ENCODE results near the gene PLD1. TPM values are rescaled to one million over a fixed set of nuclear protein-coding genes. Genes with fewer than 3 reads are reported as not detected.
A peak's percentile ranks its signal among the peaks of the same experiment; 100 is the strongest.
"Not testable (repeated sequence)": the region's sequence is repeated elsewhere in the genome, so short reads cannot be mapped to it uniquely, and the experiment has no call there.

The PLD1 gene
- total RNA-seq, 1 donor from 2014 or later, result 6.0 TPM

DNA sequence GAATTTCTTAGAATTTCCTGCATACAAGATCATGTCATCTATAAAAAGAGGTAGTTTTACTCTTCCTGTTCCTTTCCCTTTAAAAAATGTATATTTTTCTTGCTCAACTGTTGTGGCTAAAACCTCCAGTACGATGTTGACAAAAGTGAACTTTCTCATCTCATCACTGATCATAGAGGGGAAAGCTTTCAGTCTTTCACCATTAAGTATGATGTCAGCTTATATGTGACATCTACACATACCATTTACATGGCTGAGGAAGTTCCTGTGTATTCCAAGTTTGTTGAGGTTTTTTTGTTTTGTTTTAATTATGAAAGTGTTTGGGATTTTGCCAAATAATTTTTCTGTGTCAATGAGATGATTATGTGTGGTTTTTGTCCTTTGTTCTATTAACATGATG is 173.6 kb downstream of the PLD1 start:
- no peak for DNase-seq (ENCODE audit: low read depth)

DNA sequence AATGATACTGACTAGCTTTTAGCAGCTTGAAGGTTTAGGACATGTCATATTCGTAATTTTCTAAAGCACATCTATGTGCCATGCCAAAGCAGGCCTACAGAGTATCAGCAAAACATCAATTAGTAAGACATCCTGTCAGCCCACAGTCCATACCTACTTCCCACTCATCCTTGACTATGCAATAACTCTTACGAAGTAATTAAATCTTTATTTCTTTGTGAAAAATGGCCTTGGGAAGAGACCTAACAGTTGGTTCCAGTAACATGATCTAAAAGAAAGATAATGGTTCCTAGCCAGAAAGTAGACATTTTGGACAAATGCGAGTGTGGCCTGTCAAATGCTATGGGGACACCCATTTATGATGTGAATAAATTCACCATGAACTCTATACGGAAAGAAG is 177.5 kb downstream of the PLD1 start:
- DNase-seq (ENCODE audit: low read depth), result no peak

DNA sequence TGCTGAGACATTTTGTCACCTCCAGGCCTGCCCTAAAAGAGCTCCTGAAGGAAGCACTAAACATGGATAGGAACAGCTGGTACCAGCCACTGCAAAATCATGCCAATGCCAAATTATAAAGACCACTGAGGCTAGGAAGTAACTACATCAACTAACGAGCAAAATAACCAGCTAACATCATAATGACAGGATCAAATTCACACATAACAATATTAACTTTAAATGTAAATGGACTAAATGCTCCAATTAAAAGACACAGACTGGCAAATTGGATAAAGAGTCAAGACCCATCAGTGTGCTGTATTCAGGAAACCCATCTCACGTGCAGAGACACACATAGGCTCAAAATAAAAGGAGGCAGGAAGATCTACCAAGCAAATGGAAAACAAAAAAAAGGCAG is 183.5 kb downstream of the PLD1 start:
- not testable (repeated sequence) for DNase-seq (ENCODE audit: low read depth)

DNA sequence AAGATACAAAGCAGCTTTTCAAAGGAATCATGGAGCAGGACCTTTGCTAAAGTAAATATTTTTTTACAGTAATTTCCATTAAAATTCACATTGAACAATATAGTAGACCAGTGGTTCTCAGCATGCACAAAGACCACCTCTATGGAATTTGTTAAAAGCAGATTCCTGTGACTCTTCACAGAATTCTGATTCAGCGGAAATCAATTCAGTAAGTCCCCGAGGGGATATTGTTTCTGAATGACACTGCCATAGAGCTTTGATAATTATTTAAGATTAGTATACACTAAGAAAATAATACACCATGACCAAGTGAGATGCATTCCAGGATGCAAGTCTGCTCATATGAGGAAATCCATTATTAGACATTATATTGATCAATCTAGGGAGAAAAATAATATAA is 188.2 kb downstream of the PLD1 start:
- no peak for DNase-seq (ENCODE audit: low read depth)

DNA sequence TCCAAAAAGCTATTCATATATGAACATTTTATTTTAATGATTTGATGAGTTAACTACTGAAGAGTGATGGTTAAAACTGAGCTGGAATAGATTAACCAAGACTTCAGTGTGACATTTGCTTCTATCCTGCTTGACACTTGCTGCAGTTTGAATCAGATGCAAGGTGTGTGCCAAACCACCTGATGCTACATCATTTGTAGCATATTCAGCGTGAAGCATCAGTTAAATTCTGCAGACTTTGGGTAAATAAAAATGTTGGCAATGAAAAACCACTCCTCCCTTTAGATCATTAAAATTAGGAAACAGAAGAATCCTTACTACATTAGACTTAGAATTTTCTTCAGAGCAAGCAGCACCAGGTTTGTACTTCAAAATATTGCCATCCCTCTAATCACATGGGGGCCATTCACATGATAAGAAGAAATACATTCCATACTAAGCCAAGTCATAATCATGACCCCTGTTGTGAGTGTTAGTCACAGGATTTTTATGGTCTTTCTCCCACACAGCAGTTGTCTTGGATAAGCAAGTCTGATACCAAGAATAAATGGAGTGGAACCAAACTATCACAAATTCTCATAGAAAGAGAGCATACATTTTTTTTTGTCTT is 189.4 kb downstream of the PLD1 start:
- peak; percentile 57 for DNase-seq (ENCODE audit: low read depth)

DNA sequence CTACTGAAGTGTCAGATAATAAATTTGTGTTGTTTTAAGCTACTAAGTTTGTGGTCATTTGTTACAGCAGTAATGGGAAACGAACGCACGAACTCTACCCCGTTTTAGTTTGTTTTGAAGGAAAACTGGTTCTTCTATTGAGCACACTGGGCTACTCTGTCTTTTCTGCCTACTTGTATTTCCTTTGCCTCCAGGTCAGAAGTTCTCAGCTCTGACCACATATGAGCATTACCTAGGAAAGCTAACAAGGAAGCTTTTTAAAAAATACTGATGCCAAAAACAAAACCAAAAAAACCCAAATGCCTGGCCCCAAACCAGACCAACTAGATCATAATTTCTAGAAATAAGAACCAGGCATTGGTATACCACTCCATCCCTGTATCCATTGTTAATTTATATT is 193.5 kb downstream of the PLD1 start:
- DNase-seq (ENCODE audit: low read depth), result no peak

DNA sequence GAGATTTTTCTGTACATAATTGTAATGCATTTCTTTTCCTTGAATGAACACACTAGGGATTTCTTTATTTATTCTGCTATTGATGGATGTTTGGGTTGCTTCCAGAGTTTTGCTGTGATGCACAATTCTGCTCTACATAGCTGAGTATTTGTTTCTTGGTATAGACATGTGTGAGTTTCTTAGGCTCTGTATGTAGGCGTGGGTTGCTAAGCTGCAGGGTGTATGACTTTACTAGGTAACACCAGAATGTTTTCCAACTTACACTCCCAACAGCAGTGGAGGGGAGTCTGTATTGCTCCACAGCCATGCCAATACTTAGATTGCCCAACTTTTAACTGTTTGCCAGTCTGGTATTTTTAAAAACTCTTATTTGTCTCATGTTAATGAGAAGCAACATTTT is 194.6 kb downstream of the PLD1 start:
- DNase-seq (ENCODE audit: low read depth), result no peak

DNA sequence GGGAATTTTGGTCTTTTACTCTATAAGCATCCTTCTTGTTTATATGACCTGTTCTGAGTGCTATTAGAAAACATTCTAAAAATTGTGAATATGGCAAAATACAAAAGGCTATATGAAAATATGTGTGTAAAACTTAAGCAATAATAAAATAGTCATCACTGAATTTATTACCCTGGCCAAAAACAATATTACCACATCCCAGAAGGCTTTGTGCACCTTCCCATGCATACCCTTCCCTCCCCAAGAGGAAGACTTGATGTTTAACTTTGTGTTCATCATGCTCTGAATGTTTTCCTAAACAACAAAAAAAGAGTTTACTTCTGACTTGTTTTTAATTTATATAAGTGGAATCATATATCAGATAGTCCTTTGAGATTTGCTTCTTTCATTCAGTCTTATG is 195.0 kb downstream of the PLD1 start:
- no peak for DNase-seq (ENCODE audit: low read depth)

DNA sequence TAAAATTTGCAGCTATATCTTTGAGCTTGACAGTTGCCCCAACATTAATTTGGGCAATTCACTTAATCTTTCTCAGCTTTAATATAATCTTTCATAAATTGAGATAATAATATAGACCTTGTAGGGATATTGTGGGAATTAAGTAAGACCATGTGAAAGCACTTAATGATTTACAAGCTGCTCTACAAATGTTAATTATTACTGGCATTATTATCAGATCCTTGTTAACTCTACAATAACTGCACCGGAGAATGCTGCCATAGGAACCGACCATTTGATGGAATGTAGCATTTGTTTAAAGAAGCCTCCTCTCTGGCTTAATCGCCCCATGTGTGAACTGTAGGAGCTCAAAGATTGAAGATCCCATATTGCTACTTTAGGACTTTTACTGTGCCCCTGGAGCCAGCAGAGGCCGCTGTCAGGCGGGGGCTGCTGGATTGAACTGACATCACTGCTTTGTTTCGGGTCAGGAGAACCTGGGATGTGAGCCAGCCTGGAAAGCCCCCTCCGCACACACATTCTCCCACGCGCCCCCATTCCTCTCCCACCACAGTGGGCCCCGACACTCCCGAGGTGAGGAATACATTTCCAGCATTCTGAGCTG is 195.9 kb downstream of the PLD1 start:
- peak; percentile 59 for DNase-seq (ENCODE audit: low read depth)

DNA sequence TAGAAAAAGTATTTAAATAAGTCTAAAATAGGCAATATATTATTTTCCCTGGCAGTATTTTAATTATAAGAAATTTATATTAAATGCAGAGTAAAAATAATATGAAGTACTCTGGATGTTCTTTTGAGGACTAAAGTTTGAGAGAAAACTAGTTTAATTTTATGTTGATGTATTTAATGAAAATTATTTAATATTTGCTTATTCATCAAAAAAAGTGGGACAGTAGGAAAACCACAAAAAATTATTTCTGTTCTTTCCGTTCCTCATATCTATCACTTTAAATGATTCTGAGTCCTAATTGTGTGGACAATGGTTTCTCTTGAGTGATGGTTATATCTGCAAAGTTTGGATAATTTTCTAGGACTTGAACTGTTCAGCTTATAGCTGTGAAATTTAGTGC is 202.8 kb downstream of the PLD1 start:
- no peak for DNase-seq (ENCODE audit: low read depth)

DNA sequence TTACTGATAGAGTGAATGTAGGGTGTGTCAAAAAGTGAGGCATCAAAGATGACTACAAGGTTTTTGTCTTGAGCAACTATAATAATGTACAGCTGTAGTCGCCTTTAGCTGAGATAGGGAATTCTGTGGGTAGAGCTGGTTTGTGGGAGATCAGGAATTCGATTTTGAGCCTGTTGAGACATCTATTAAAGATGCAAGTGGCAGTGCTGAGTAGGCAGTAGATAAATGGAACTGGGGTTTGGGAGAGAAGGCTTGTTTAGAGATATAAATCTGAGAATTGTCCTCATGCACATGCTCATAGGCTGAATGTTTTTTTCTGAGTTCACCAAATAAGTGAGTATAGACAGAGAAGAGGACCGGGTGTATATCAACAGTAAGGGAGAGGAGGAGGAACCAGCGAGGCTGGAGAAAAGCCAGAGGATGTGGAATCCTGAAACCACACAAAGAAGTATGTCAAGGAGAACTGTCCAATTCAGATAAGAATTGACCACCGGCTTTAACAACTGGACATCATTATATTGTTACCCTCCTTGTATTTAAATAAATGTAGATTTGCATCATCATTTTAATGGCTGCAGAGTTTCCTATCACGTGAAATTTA is 204.0 kb downstream of the PLD1 start:
- DNase-seq (ENCODE audit: low read depth), result no peak

DNA sequence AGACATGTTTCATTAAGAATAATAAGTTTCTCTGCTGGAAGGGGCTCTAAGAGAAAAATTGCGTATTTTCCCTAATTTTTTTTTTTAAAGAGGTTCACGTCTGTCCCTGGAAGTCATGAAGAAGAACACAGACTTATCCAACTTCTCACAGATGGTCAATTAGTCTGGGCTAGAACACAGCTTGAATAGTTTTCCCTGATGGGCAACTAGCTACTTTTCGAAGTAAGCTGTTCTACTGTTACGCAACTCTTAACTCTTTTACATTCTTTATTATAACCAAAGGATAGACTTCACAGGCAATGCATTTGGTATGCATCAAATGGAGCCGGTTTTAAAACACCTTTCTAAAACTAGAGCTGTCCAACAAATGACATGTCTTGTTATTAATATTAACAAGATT is 205.9 kb downstream of the PLD1 start:
- DNase-seq (ENCODE audit: low read depth), result no peak

DNA sequence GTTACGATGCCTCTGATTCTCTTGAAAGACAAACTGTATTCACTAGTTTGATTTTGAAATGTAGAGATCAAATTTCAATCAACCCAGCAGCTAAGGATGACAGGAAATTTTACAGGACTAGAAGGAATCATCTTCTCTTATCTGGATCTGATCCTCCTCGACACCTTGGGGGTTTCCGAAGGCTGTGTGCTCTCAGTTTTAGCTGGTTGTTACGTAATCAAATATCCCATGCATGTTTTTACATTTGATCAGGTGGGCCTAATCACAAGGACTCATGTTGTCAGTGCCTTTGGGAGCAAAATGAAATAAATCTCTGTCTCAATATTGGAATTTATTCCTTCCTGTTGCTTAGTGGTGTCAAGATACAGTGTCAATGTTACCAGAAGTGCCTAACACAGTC is 208.2 kb downstream of the PLD1 start:
- no peak for DNase-seq (ENCODE audit: low read depth)

DNA sequence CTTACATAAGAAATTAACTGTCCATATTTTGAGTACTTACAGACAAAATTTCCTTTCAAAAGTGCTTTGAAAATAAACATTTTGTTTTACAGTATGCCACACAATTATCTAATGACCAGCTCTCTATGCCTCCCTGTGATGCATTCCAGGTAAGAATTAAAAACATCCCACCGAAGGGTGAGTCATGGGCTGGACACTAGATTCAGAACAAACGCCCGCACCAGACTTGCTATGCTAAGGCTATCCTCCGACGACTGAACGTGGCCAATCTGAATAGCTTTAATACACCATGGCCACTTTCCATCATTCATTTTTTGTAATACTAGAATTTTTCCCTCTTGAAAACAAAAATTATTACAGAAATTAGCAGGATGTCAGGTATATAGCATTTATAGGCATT is 210.3 kb downstream of the PLD1 start:
- no peak for DNase-seq (ENCODE audit: low read depth)

DNA sequence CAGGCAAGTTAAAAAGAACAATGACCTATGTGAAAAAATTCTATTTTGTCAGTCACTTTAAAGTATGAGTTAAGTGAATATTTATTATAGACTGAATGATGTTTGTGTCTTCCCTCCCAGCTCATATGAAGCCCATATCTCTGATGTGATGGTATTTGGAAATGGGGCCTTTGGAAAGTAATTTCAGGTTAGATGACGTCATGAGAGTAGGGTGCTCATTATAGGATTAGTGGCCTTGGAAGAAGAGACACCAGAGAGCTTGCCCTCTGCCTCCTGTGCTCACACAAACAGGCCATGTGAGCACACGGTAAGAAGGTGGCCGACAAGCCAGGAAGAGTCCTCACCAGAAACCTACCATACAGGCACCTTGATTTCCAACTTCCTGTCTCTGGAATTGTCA is 211.3 kb downstream of the PLD1 start:
- DNase-seq (ENCODE audit: low read depth), result no peak

DNA sequence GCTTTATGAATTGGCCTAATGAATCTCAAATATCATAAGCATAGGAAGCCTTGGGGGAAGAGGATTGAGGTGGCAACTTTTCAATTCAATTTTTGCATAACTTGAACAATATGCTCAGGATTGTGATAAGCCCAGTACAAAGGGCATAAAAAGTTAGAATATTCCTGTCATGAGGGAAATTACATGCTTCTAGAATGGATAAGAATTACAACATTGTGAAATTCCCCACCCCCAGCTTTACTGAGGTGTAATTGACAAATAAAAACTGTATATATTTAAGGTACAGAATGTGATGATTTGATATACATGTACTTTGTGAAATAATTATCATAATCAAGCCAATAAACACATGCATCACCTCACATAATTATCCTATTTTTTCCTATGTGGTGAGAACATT is 217.5 kb downstream of the PLD1 start:
- DNase-seq (ENCODE audit: low read depth), result no peak

DNA sequence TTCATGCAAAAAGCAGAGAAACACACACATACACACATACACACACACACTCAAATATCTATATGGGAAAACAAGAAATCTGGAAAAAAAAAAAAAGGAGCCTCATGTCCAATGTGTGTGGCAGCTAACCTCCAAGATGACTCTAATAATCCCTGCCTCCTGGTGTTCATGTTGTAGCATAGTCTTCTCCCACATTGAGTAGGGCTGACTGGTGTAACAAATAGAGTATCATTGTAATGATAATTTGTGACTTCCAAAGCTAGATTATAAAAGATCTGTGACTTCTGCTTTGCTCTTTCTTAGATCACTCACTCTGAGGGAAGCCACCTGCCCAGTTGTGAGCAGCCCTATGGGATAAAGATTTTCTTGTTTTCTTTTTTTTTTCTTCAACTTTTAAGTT is 219.2 kb downstream of the PLD1 start:
- DNase-seq (ENCODE audit: low read depth), result no peak

DNA sequence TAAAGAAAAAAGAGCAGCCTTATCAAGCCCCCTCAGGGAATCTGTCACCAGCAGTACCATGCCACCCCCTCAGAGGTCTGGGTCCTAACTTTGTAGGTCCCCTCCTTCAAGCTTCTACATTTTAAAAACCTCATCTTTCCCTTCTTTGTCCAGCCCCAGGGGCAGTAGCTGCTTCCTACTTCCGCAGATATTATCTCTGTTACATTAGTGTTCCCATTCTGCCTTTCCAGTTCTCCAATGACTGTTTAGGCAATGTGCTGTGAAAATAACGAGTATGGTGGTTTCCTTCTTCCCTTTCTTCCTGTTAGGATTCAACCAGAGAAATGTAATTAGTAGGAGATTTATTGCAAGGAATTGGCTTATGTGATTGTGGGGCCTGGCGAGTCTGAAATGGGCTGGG is 224.0 kb downstream of the PLD1 start:
- no peak for DNase-seq (ENCODE audit: low read depth)

DNA sequence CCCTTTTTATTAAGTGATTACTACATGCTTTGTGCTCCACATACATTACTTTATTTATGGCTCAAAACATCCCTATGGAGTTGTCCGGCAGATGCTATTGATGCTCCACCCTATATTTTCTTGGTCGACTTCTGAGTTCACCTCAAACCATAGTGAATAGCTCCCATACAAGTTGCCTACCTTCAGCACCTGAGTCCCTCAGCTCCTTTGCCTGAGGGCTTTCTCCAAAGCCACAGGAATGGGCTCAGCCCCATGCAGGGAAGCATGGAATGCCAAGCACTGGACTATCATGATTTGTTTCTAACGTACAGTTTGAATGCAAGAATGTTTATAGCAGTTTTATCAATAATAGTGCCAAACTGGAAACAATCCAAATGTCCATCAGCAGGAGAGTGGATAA is 225.2 kb downstream of the PLD1 start:
- DNase-seq (ENCODE audit: low read depth), result no peak

DNA sequence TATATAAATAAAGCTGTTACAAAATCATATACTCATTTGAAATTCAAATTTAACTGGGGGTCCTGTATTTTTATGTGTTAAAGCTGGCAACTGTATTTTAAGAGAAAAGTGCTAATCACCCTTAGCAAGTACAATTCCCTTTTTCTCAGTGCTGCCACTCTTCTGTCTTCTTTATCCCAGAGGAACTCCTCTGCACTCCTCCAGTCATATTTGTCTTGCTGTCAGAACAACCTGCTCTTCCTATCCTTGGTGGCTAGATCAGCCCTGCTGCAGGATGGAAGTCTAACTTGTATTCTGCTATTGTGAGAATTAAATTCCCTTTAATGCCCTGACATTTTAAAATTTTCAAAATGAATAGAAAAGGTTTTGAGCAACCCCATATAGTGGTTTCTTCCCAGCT is 226.2 kb downstream of the PLD1 start:
- DNase-seq (ENCODE audit: low read depth), result no peak

DNA sequence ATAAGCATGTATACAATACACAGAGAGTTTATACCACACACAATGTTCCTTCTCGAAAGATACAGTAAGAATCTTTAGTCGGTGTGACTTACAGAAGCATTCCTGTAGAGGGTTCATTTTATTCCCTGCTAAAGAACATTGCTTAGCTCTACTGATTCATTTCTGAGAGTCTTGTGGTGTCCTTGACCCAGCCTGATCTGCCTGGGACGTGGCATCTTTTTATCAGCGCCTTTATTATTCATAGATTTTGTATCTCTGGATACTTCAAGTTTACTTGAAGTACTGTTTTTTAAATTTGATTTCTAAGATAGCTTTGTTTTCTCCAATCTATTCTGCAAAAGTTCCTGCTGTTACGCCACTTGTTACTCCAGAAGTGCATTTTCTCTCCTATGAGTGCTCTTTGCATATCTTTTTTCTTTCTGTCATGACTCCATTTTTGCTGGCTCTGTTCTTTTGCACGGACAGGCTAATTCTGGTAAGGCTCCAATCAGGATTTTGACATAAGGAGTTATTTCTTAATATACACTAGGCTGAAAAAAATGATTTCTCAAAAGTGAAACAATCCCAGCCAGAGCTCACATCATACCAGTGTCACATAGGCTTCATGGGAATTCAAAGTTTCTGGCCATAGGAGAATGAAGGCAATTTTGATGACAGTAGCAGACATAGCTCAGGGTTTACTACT is 235.6 kb downstream of the PLD1 start:
- no peak for DNase-seq (ENCODE audit: low read depth)

DNA sequence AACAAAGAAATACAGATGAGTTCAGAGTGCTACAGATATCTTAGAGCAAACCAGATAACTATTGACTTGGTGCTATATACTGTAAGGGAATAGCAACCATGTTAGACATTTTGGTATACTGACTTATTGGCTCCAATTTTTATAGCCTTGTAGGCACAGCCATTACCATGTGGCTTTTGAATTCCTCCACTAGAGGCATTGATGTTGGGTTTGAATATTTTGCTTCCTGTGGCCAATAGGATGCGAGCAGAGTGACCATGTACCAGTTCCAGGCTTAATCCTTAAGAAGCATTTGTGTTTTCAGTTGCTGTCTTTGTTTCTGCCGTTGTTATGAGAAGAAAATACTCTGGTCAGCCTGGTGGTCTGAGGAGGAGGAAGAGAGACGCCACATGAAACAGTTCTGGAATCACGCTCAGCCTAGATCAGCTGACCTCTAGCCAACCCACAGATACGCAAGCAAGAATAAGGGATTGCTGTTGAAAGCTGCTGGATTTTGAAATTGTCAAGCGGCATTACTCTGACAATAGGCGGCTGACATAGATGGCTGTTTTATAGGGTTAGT is 240.6 kb downstream of the PLD1 start:
- DNase-seq (ENCODE audit: low read depth), result no peak
